K562 (cell line): ENCODE measurements around the gene ACSF2. TPM values are rescaled to one million over a fixed set of nuclear protein-coding genes. Genes with fewer than 3 reads are reported as not detected.
A peak's percentile ranks its signal among the peaks of the same experiment; 100 is the strongest.

Experiments
- ATAC-seq: fragments of 200-7000 bp; cut with Tn5 transposase; 3 replicates; pipeline ENCODE4 v1.9.1; 2020; ENCODE audit warnings: moderate library complexity
- BruUV-seq: library from RNA; stranded (reverse); fragments of 400-500 nt; replicated peaks from 2 replicates; lab custom pipeline; 2021; lab: Mats Ljungman, UMichigan
- CTCF ChIA-PET: fragments of 300-600 bp; formaldehyde crosslinking; extraction: SDS; loops from one replicate; lab custom pipeline; 2021; ENCODE audit warnings: low intra/inter-chr PET ratio; lab: Yijun Ruan, JAX
- POLR2A ChIA-PET: fragments of 300-600, 350-650 bp; sonication (Branson Sonifier 250); formaldehyde crosslinking; extraction: SDS; loops from one replicate; lab custom pipeline; 2021; ENCODE audit warnings: antibody characterized with exemption, inconsistent platforms; lab: Yijun Ruan, JAX
- DNase-seq, 4 experiments: peaks; one replicate each; pipeline versions ENCODE4 v3.0.0 to v3.0.0-alpha.2; 2011 to 2018; ENCODE audit warnings: low spot score in 3 of 4, mixed read lengths in 3 of 4; ENCODE audit errors: extremely low read depth in 1 of 4
- FAIRE-seq: peaks from 2 replicates; lab custom pipeline; 2011; peaks lifted over from hg19 to GRCh38; lab: Jason Lieb, UNC
- H2AFZ ChIP-seq: 2 replicates; pipeline ENCODE4 v1.6.0; 2011; ENCODE audit warnings: low read depth, low read length, control low read depth, inconsistent platforms
- H3K27ac ChIP-seq: fragments of 200-600 bp; 3 replicates; pipeline ENCODE4 v1.8.0; 2011; ENCODE audit warnings: low read depth, mild to moderate bottlenecking, control low read depth, inconsistent platforms, low read length, moderate library complexity, mixed read lengths; ENCODE audit errors: extremely low read depth
- H3K27me3 ChIP-seq, 2 experiments: fragments of 300-600 bp in 1 of 2; 2 replicates in 1 of 2; 3 replicates in 1 of 2; pipeline versions ENCODE4 v1.6.0 to v1.8.0; 2011; ENCODE audit warnings: inconsistent platforms in 2 of 2, low read length in 2 of 2, mild to moderate bottlenecking in 1 of 2, mixed read lengths in 1 of 2, moderate library complexity in 1 of 2; ENCODE audit not compliant: control insufficient read depth in 2 of 2, insufficient read depth in 2 of 2
- H3K36me3 ChIP-seq: fragments of 300-600 bp; 3 replicates; pipeline ENCODE4 v1.8.0; 2011; ENCODE audit warnings: mild to moderate bottlenecking, low read length, inconsistent platforms; ENCODE audit not compliant: control insufficient read depth, insufficient read depth
- H3K4me1 ChIP-seq, 2 experiments: fragments of 200-600 bp in 1 of 2; replicated peaks in 1 of 2; 2 replicates in 1 of 2; 3 replicates in 1 of 2; pipeline versions ENCODE4 v1.5.1 to v1.8.0; 2011; ENCODE audit warnings: inconsistent platforms in 2 of 2, low read length in 2 of 2, mild to moderate bottlenecking in 1 of 2, mixed read lengths in 1 of 2, moderate library complexity in 1 of 2; ENCODE audit not compliant: control insufficient read depth in 2 of 2, insufficient read depth in 2 of 2
- H3K4me2 ChIP-seq: 2 replicates; pipeline ENCODE4 v1.6.1; 2011; ENCODE audit warnings: low read length, control low read depth, inconsistent platforms, mixed read lengths; ENCODE audit not compliant: insufficient read depth
- H3K4me3 ChIP-seq: fragments of 200-600 bp; sonication (generic), shearing (Covaris generic); 2 replicates; pipeline ENCODE4 v1.5.1; 2016; ENCODE audit warnings: control low read depth, inconsistent platforms
- H3K79me2 ChIP-seq: fragments of 200-600 bp; 3 replicates; pipeline ENCODE4 v1.8.0; 2011; ENCODE audit warnings: low read length, inconsistent platforms; ENCODE audit not compliant: control insufficient read depth, insufficient read depth
- H3K9ac ChIP-seq, 2 experiments: 2 replicates each; pipeline versions ENCODE4 v1.6.0 to v1.6.1; 2011; ENCODE audit warnings: low read depth in 2 of 2, low read length in 2 of 2, control low read depth in 1 of 2, inconsistent platforms in 1 of 2, mild to moderate bottlenecking in 1 of 2, mixed read lengths in 1 of 2; ENCODE audit not compliant: insufficient read depth in 1 of 2
- H3K9me1 ChIP-seq: one replicate; pipeline ENCODE4 v1.6.0; 2011; ENCODE audit warnings: inconsistent platforms, mild to moderate bottlenecking, low read length, moderate library complexity; ENCODE audit not compliant: control insufficient read depth, insufficient read depth
- H3K9me3 ChIP-seq: replicated peaks from 2 replicates; pipeline ENCODE4 v1.5.1; 2011; ENCODE audit warnings: low read depth, low read length, inconsistent platforms; ENCODE audit not compliant: control insufficient read depth, insufficient read depth
- H4K20me1 ChIP-seq: replicated peaks from 2 replicates; pipeline ENCODE4 v1.6.1; 2011; ENCODE audit warnings: low read length, inconsistent platforms, mixed read lengths; ENCODE audit not compliant: control insufficient read depth, insufficient read depth
- DEAF1 ChIP-seq: fragments of 450-650 bp; formaldehyde crosslinking; IDR thresholded peaks from 2 replicates; pipeline ENCODE4 v1.4.0; 2020; ENCODE audit warnings: mild to moderate bottlenecking, moderate library complexity
- HMBOX1 ChIP-seq: sonication (generic); IDR thresholded peaks from 2 replicates; pipeline ENCODE4 v1.6.1; 2016
- MAFF ChIP-seq: IDR thresholded peaks from 2 replicates; pipeline ENCODE4 v1.6.1; 2012; ENCODE audit warnings: low read length, improper control_type of control experiment
- NFIC ChIP-seq: fragments of 450-650 bp; IDR thresholded peaks from 2 replicates; pipeline ENCODE4 v1.6.1; 2017; ENCODE audit warnings: mild to moderate bottlenecking, inconsistent platforms
- NR2C1 ChIP-seq, 2 experiments: fragments of 450-650 bp; IDR thresholded peaks; 2 replicates each; pipeline ENCODE4 v1.6.1; 2017; ENCODE audit warnings: mild to moderate bottlenecking in 2 of 2, antibody characterized with exemption in 1 of 2, inconsistent platforms in 1 of 2, missing compliant biosample characterization in 1 of 2, missing genetic modification characterization in 1 of 2
- RCOR1 ChIP-seq, 2 experiments: IDR thresholded peaks; 2 replicates each; pipeline ENCODE4 v1.6.1; 2012; ENCODE audit warnings: low read depth in 2 of 2, low read length in 2 of 2, borderline replicate concordance in 1 of 2, improper control_type of control experiment in 1 of 2
- TCF3 ChIP-seq: sonication (generic); formaldehyde crosslinking; IDR thresholded peaks from 2 replicates; pipeline ENCODE4 v1.4.0; 2020; ENCODE audit warnings: mild to moderate bottlenecking, missing genetic modification reagents
- ZNF134 ChIP-seq: fragments of 250-450 bp; sonication (Bioruptor Pico); conservative IDR thresholded peaks from 2 replicates; pipeline ENCODE4 v1.4.0; 2020
- ZNF165 ChIP-seq: fragments of 250-450 bp; sonication (Bioruptor Pico); IDR thresholded peaks from 2 replicates; pipeline ENCODE4 v1.4.0; 2020; ENCODE audit warnings: borderline replicate concordance
- ZNF639 ChIP-seq, 2 experiments: fragments of 200-800 bp in 1 of 2; sonication (Bioruptor generic) in 1 of 2; sonication (generic) in 1 of 2; formaldehyde crosslinking in 1 of 2; IDR thresholded peaks in 1 of 2; conservative IDR thresholded peaks in 1 of 2; 2 replicates each; pipeline versions ENCODE4 v1.5.0 to v1.6.1; 2016 to 2020; ENCODE audit warnings: missing compliant biosample characterization in 1 of 2, missing genetic modification characterization in 1 of 2, missing genetic modification reagents in 1 of 2
- WGBS: fragments of 100-300 bp; shearing (Covaris generic); methylation state at CpG from one replicate; pipeline ENCODE4 v1.1.6; 2016; ENCODE audit warnings: low coverage, mixed read lengths; ENCODE audit not compliant: insufficient coverage; ENCODE audit errors: missing lambda C conversion rate; 5-methylcytosine and 5-hydroxymethylcytosine counted together
- in situ Hi-C: fragments of 300-500 bp; cut with MboI; formaldehyde crosslinking; loops from 4 replicates; pipeline ENCODE4 v1.15.0; 2018; ENCODE audit warnings: inconsistent platforms, mixed read lengths
- intact Hi-C: fragments of 100-400 bp; cut with micrococcal nuclease; formaldehyde crosslinking; loops from 2 replicates; pipeline ENCODE4 v1.14.2; 2022
- polyA plus RNA-seq, 8 experiments: library from polyadenylated mRNA; depleted of rRNA in 4 of 8; stranded (reverse) in 5 of 8; unstranded in 3 of 8; fragments of >200 nt; fragmentation: Nextera tagmentation in 2 of 8; fragmentation: Illumina TruSeq in 1 of 8; extraction: Ambion mirVana in 2 of 8; extraction: Trizol in 1 of 8; gene quantifications; 2 replicates each; pipeline versions ENCODE4 v1.2.1 to v1.2.3, GENCODE V29; 2011 to 2014; ENCODE audit warnings: inconsistent platforms in 1 of 8, missing spikeins in 1 of 8
- total RNA-seq, 7 experiments: library from RNA; depleted of rRNA in 6 of 7; stranded (reverse); fragments of >200 nt in 6 of 7; fragmentation: Illumina TruSeq in 2 of 7; extraction: Trizol in 2 of 7; gene quantifications; 2 replicates each; pipeline versions ENCODE4 v1.2.1 to v1.2.3, GENCODE V29; 2011 to 2021; ENCODE audit warnings: low replicate concordance in 1 of 7
- TF ChIP-seq, protein P1 (sequence below): fragments of 450-650 bp; IDR thresholded peaks from 2 replicates; pipeline ENCODE4 v1.6.1; 2018; ENCODE audit not compliant: partially characterized antibody

The ACSF2 gene
- total and polyA plus RNA-seq, 9 of the 15 experiments (the other 6 are each of a cell fraction or from before 2014, with no cell fraction given), result 0.89 to 6.1 (median 3.5) TPM

DNA sequence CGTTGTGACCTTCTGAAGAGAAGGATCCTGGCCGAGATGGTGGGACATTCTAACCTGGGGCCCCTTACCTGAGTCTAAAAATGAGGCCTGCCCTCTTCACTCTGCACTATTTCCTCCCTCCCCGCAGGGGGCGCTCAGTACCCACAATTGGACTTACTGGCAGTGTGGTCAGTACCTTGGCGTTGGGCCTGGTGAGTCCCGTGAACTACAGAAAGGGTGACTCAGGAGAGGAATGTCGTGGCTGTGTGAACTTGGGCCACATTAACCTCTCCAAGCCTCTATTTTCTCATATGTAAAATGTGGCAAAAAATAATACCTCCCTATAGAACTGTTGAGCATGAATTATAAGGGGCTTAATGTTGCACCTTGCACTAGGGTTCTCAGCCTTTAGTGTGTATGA lies 56.5 kb downstream of the ACSF2 start:
- DNase-seq (peak; percentile 62 to 93 (median 71)), ATAC-seq (peak; percentile 63), FAIRE-seq (peak; percentile 91)
- under 1% methylated on average over 7 of the region's 7 CpGs for WGBS
- Histone ChIP-seq H3K4me1 (peaks cover 9 to 26% of the 10 kb centered on the region in 2 experiments; a peak in 4 of 5 replicates), H3K9me1 (no peaks in the 10 kb centered on the region), H4K20me1 (no peaks in the 10 kb centered on the region), H3K4me3 (no peak overlapping the region), H3K36me3 (peaks cover 53% of the 10 kb centered on the region), H3K4me2 (no peak overlapping the region), H3K9me3 (no peaks in the 10 kb centered on the region), H2AFZ (peak overlapping the region; percentile 21; the same call in 1 of the 2 replicates), H3K79me2 (peaks cover 18% of the 10 kb centered on the region), H3K27ac (0 out of 3 replicates have a peak overlapping the region, but pooled peaks have one; percentile 9), H3K27me3 (no peaks in the 10 kb centered on the region), H3K9ac (peak overlapping the region in 1 of 2 experiments; percentile 82; a peak in 2 of 4 replicates)
- in situ Hi-C loops (no loop called here), intact Hi-C loops (loop anchor here (1.0 to 5.0 kb wide), 5 partner anchors 64 to 360 kb away; partner anchors contain the start of gene SPATA20)
- no TSS peak for BruUV-seq
- ChIA-PET POLR2A (interaction anchor here (1.1 kb wide), 1 partner anchor 39 kb away, joined by 3 read pairs; no protein-coding TSS in a partner anchor), CTCF (interaction anchor here (0.7 to 1.2 kb wide), 7 partner anchors 64 to 359 kb away, joined by 3 to 6 read pairs (median 5); partner anchors contain the start of gene SPATA20)
- TF ChIP-seq DEAF1 (CRISPR knock-in tag) (peak; percentile 82), HMBOX1 (peak; percentile 60; the same call in 1 of the 2 replicates), NFIC (peak; percentile 75), RCOR1 (IDR thresholded peaks at IDR 0.05; ENCODE audit: borderline replicate concordance in 1 of 2, low read depth in 2 of 2, low read length in 2 of 2) (peak in 1 of 2 experiments; percentile 51; a peak in 1 of 4 replicates), TCF3 (CRISPR knock-in tag) (no peak), ZNF639 (CRISPR knock-in tag; conservative IDR thresholded peaks at IDR 0.05 in 1 of 2, IDR thresholded peaks at IDR 0.05 in 1 of 2) (0 out of 4 replicates have a peak, but pooled peaks of 1 of the 2 experiments have one; percentile 22), MAFF (peak; percentile 8; the same call in 1 of the 2 replicates), ZNF165 (CRISPR knock-in tag) (no peak), ZNF134 (CRISPR knock-in tag) (no peak), NR2C1 (IDR thresholded peaks at IDR 0.05) (no peak), NR2C1 (tag; IDR thresholded peaks at IDR 0.05) (0 out of 2 replicates have a peak, but pooled peaks have one; percentile 18)
- TF ChIP-seq, protein P1, sequence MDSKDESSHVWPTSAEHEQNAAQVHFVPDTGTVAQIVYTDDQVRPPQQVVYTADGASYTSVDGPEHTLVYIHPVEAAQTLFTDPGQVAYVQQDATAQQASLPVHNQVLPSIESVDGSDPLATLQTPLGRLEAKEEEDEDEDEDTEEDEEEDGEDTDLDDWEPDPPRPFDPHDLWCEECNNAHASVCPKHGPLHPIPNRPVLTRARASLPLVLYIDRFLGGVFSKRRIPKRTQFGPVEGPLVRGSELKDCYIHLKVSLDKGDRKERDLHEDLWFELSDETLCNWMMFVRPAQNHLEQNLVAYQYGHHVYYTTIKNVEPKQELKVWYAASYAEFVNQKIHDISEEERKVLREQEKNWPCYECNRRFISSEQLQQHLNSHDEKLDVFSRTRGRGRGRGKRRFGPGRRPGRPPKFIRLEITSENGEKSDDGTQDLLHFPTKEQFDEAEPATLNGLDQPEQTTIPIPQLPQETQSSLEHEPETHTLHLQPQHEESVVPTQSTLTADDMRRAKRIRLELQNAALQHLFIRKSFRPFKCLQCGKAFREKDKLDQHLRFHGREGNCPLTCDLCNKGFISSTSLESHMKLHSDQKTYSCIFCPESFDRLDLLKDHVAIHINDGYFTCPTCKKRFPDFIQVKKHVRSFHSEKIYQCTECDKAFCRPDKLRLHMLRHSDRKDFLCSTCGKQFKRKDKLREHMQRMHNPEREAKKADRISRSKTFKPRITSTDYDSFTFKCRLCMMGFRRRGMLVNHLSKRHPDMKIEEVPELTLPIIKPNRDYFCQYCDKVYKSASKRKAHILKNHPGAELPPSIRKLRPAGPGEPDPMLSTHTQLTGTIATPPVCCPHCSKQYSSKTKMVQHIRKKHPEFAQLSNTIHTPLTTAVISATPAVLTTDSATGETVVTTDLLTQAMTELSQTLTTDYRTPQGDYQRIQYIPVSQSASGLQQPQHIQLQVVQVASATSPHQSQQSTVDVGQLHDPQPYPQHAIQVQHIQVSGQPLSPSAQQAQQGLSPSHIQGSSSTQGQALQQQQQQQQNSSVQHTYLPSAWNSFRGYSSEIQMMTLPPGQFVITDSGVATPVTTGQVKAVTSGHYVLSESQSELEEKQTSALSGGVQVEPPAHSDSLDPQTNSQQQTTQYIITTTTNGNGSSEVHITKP, result peak; percentile 8
